Stomach (tissue), 9 donors: ENCODE measurements around the gene CHCHD6. TPM values are rescaled to one million over a fixed set of nuclear protein-coding genes. Genes with fewer than 3 reads are reported as not detected.

Source experiments
- DNase-seq, 2 donors: peaks; one replicate each; pipeline versions ENCODE4 v3.0.0 to v3.0.0-alpha.2; 2013 to 2019
- H3K27ac ChIP-seq, 5 donors: fragments of 200-600 bp in 4 of 5; sonication (generic) in 4 of 5; one replicate each; pipeline ENCODE4 v1.5.1; 2013 to 2019; ENCODE audit warnings: mild to moderate bottlenecking in 1 of 5, moderate library complexity in 1 of 5
- H3K27me3 ChIP-seq, 3 donors: fragments of 200-600 bp; sonication (generic); one replicate each; pipeline ENCODE4 v1.5.1; 2017 to 2019; ENCODE audit warnings: mixed run types in 1 of 3
- H3K36me3 ChIP-seq, 4 donors: fragments of 200-600 bp; sonication (generic); 1 replicate in 3 of 4; 2 replicates in 1 of 4; pipeline ENCODE4 v1.5.1; 2016 to 2019
- H3K4me1 ChIP-seq, 4 donors: fragments of 200-600 bp; sonication (generic); one replicate each; pipeline ENCODE4 v1.5.1; 2016 to 2019
- H3K4me3 ChIP-seq, 4 donors: fragments of 200-600 bp; sonication (generic) in 3 of 4; one replicate each; pipeline ENCODE4 v1.5.1; 2016 to 2019; ENCODE audit warnings: mild to moderate bottlenecking in 1 of 4
- H3K9me3 ChIP-seq, 4 donors: fragments of 200-600 bp; sonication (generic); one replicate each; pipeline ENCODE4 v1.5.1; 2016 to 2019
- CTCF ChIP-seq, 7 experiments: fragments of 450-650 bp in 4 of 7; fragments of 200-600 bp in 3 of 7; sonication (generic) in 3 of 7; IDR thresholded peaks; one replicate each; pipeline ENCODE4 v1.5.1; 2016 to 2019; ENCODE audit warnings: antibody characterized with exemption in 7 of 7, control low read depth in 2 of 7, mild to moderate bottlenecking in 1 of 7
- EP300 ChIP-seq: sonication (generic); formaldehyde crosslinking; IDR thresholded peaks from one replicate; pipeline ENCODE4 v1.6.1; 2017; ENCODE audit warnings: antibody characterized with exemption
- POLR2A ChIP-seq, 4 donors: fragments of 450-650 bp; IDR thresholded peaks; one replicate each; pipeline ENCODE4 v1.6.1; 2016; ENCODE audit warnings: antibody characterized with exemption in 4 of 4, control low read depth in 2 of 4, mild to moderate bottlenecking in 1 of 4, moderate library complexity in 1 of 4
- POLR2AphosphoS5 ChIP-seq, 3 donors: sonication (generic); formaldehyde crosslinking; IDR thresholded peaks; one replicate each; pipeline ENCODE4 v1.6.1; 2016; ENCODE audit warnings: antibody characterized with exemption in 3 of 3
- WGBS, 5 donors: extraction: QIAGEN DNeasy Blood & Tissue Kit in 3 of 5; methylation state at CpG; one replicate each; pipeline versions ENCODE4 v1.1.5 to v1.1.7; 2013 to 2018; 5-methylcytosine and 5-hydroxymethylcytosine counted together
- intact Hi-C: fragments of 100-400 bp; cut with DNase I; formaldehyde crosslinking; loops from one replicate; pipeline ENCODE4 v1.15.1; 2023; ENCODE audit warnings: low total_unique reads
- polyA plus RNA-seq, 3 donors: library from polyadenylated mRNA; stranded (reverse); fragments of 200-250 nt; gene quantifications; one replicate each; pipeline ENCODE4 v1.2.3, GENCODE V29; 2013
- total RNA-seq, 5 donors: library from RNA; depleted of rRNA; stranded (reverse); fragments of >200 nt; gene quantifications; one replicate each; pipeline versions ENCODE4 v1.1.0 to v1.2.3, GENCODE V29; 2014 to 2016
- donor health status: healthy with polysubstance abuse.
- donor health status: Bipolar disorder and iron deficiency.
- donor health status: healthy.

The CHCHD6 gene
- total and polyA plus RNA-seq, 8 donors, result 4.0 to 40.8 (median 11.9) TPM; not detected in 1

GRCh38 chr3:126752303-126753190 lies 48.5 kb downstream of the CHCHD6 start:
- TF ChIP-seq POLR2AphosphoS5 (IDR thresholded peaks at IDR 0.05) (peak in 1 of 3 donors; percentile 31), EP300 (no peak), POLR2A (IDR thresholded peaks at IDR 0.05) (no peak), CTCF (IDR thresholded peaks at IDR 0.05) (peak in 5 of 7 experiments; percentile 67 to 81 (median 74))
- no peaks in the 10 kb centered on the region for H3K36me3 ChIP-seq
- intact Hi-C loops, result loop anchor here (5.0 kb wide), 1 partner anchor 230 kb away; the partner anchor contains the start of gene PLXNA1
- H3K27me3 ChIP-seq, result no peaks in the 10 kb centered on the region
- peaks cover 0 to 20% (median 4%) of the 10 kb centered on the region in 4 donors for H3K4me1 ChIP-seq
- DNase-seq, result peak; percentile 76 to 92
- H3K4me3 ChIP-seq, result no peak overlapping the region
- WGBS, 5 donors, result 46 to 59% (median 50%) methylated on average over 15 of the region's 15 CpGs
- no peaks in the 10 kb centered on the region for H3K9me3 ChIP-seq
- no peak overlapping the region for H3K27ac ChIP-seq

- Histone ChIP-seq H3K27me3 (no peaks in the 10 kb centered on the region), H3K27ac (no peak overlapping the region), H3K4me3 (no peak overlapping the region), H3K36me3 (no peaks in the 10 kb centered on the region), H3K4me1 (peaks cover 0 to 20% (median 4%) of the 10 kb centered on the region in 4 donors), H3K9me3 (no peaks in the 10 kb centered on the region)
- WGBS, 5 donors, result 79 to 87% (median 80%) methylated on average over 13 to 14 of the region's 14 CpGs
- DNase-seq, result peak in 1 of 2 donors; percentile 56
- intact Hi-C loops, result loop anchor here (5.0 kb wide), 1 partner anchor 229 kb away; the partner anchor contains the start of gene PLXNA1
- TF ChIP-seq CTCF (IDR thresholded peaks at IDR 0.05), result no peak
- no peak for TF ChIP-seq POLR2AphosphoS5 (IDR thresholded peaks at IDR 0.05)
- TF ChIP-seq EP300, result no peak
- TF ChIP-seq POLR2A (IDR thresholded peaks at IDR 0.05), result no peak
Measured at GRCh38 chr3:126753191-126754160, 49.4 kb downstream of the CHCHD6 start.

- no peaks in the 10 kb centered on the region for H3K36me3 ChIP-seq
- H3K27ac ChIP-seq, result no peak overlapping the region
- intact Hi-C loops, result no loop called here
- no peak overlapping the region for H3K4me3 ChIP-seq
- TF ChIP-seq POLR2A (IDR thresholded peaks at IDR 0.05) (no peak), POLR2AphosphoS5 (IDR thresholded peaks at IDR 0.05) (no peak), EP300 (no peak), CTCF (IDR thresholded peaks at IDR 0.05) (no peak)
- 83 to 92% (median 86%) methylated on average over 5 of the region's 5 CpGs for WGBS, 5 donors
- peaks cover 0 to 20% (median 4%) of the 10 kb centered on the region in 4 donors for H3K4me1 ChIP-seq
- no peak for DNase-seq
- H3K9me3 ChIP-seq, result no peaks in the 10 kb centered on the region
- H3K27me3 ChIP-seq, result no peaks in the 10 kb centered on the region
Measured at GRCh38 chr3:126755866-126756265, 51.8 kb downstream of the CHCHD6 start.

GRCh38 chr3:126758026-126758425 lies 54.0 kb downstream of the CHCHD6 start:
- Histone ChIP-seq H3K9me3 (no peaks in the 10 kb centered on the region), H3K4me1 (peaks cover 0 to 12% (median 0%) of the 10 kb centered on the region in 4 donors), H3K27ac (no peak overlapping the region), H3K36me3 (no peaks in the 10 kb centered on the region), H3K4me3 (no peak overlapping the region), H3K27me3 (no peaks in the 10 kb centered on the region)
- TF ChIP-seq POLR2A (IDR thresholded peaks at IDR 0.05), result no peak
- TF ChIP-seq POLR2AphosphoS5 (IDR thresholded peaks at IDR 0.05), result no peak
- TF ChIP-seq CTCF (IDR thresholded peaks at IDR 0.05), result no peak
- TF ChIP-seq EP300, result no peak
- 77 to 93% (median 80%) methylated on average over 3 of the region's 3 CpGs for WGBS, 5 donors
- DNase-seq, result no peak
- intact Hi-C loops, result no loop called here
